ENCODE measurements around the gene SLC35B4. TPM values are rescaled to one million over a fixed set of nuclear protein-coding genes. Genes with fewer than 3 reads are reported as not detected.

SLC35B4 gene
- total and polyA plus RNA-seq, 4 donors = 2.1 to 17.9 (median 9.9) TPM

DNA sequence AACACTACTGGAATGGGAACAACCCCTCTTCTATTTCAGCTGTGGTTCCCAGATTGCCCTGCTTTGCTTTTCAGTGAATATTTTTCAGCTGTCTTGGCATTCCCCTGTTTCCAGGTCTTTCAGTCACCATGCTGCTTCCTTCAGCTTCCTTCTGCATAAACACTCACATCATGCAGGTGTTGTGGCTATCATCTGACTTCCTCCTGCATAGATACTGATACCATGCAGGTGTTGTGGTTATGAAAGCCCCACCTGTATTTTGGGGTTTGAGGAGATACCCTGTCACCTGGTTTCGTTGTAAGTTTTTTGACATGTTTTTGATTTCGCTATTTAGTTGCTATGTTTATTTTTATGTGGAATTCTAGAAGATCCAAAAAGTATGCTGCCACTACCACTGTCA is 71.5 kb downstream of the SLC35B4 start:
- WGBS, 2 donors = 85 to 87% methylated on average over 2 of the region's 2 CpGs
- intact Hi-C loops (cut with DNase I) = no loop called here
- Histone ChIP-seq H3K27me3 (ENCODE audit: control insufficient read depth in 1 of 2, insufficient read depth in 2 of 2, low read length in 1 of 2) (no peaks in the 10 kb centered on the region), H3K4me1 (ENCODE audit: control insufficient read depth in 1 of 2, insufficient read depth in 2 of 2, low read length in 2 of 2) (no peaks in the 10 kb centered on the region), H3K36me3 (ENCODE audit: control insufficient read depth in 1 of 2, insufficient read depth in 2 of 2, low read length in 1 of 2) (no peaks in the 10 kb centered on the region), H3K27ac (ENCODE audit: low read depth in 1 of 2, low read length in 2 of 2) (no peak overlapping the region), H3K9me3 (ENCODE audit: control insufficient read depth, low read length) (no peaks in the 10 kb centered on the region), H3K4me3 (ENCODE audit: low read length in 2 of 2) (no peak overlapping the region)
- no peak for DNase-seq
- no peak for ATAC-seq (ENCODE audit: low FRiP score)

Other genes with a start within 250 kb of the SLC35B4 start
- gene LRGUK, start 189.6 kb downstream of the SLC35B4 start, total RNA-seq = 1 to 10 TPM in 1 of 2 donors, under 1 TPM in 1; 0.58 to 1.2 TPM
- gene LRGUK, start 189.6 kb downstream of the SLC35B4 start, polyA plus RNA-seq = under 1 TPM in 1 of 2 donors, not detected in 1; 0.59 TPM
- gene AKR1B1, start 142.2 kb upstream of the SLC35B4 start, total RNA-seq = 10 to 100 TPM; 60.3 to 69.3 TPM
- 10 to 100 TPM; 49.4 to 98.0 TPM for gene AKR1B1, start 142.2 kb upstream of the SLC35B4 start, polyA plus RNA-seq
- 1 to 10 TPM in 1 of 2 donors, under 1 TPM in 1; 0.26 to 2.1 TPM for gene AKR1B10, start 210.6 kb upstream of the SLC35B4 start, total RNA-seq
- 100 to 1,000 TPM in 1 of 2 donors, 1 to 10 TPM in 1; 1.2 to 114 TPM for gene AKR1B10, start 210.6 kb upstream of the SLC35B4 start, polyA plus RNA-seq
- under 1 TPM in 1 of 2 donors, not detected in 1; 0.33 TPM for gene AKR1B15, start 232.2 kb upstream of the SLC35B4 start, total RNA-seq
- not detected for gene AKR1B15, start 232.2 kb upstream of the SLC35B4 start, polyA plus RNA-seq